Caco-2 (cell line): Measurements from ENCODE around the gene LRRC8B. TPM values are rescaled to one million over a fixed set of nuclear protein-coding genes. Genes with fewer than 3 reads are reported as not detected.

ENCODE experiments used
- BruUV-seq: library from RNA; stranded (reverse); fragments of 400-500 nt; replicated peaks from 2 replicates; lab custom pipeline; 2021; lab: Mats Ljungman, UMichigan
- CTCF ChIA-PET: fragments of 300-600 bp; sonication (Branson Sonifier 250); formaldehyde crosslinking; loops from one replicate; lab custom pipeline; 2022; ENCODE audit warnings: antibody characterized with exemption; lab: Charles Lee
- POLR2A ChIA-PET: fragments of 300-600 bp; sonication (Branson Sonifier 250); formaldehyde crosslinking; loops from one replicate; lab custom pipeline; 2022; ENCODE audit warnings: antibody characterized with exemption; lab: Charles Lee
- DNase-seq, 2 experiments: peaks; one replicate each; pipeline versions ENCODE4 v3.0.0 to v3.0.0-alpha.2; 2020 to 2022
- H3K27me3 ChIP-seq: replicated peaks from 2 replicates; pipeline ENCODE4 v1.6.0; 2011; ENCODE audit warnings: low read length; ENCODE audit not compliant: control insufficient read depth, insufficient read depth
- H3K36me3 ChIP-seq: 2 replicates; pipeline ENCODE4 v1.5.1; 2011; ENCODE audit warnings: low read length; ENCODE audit not compliant: control insufficient read depth, insufficient read depth
- H3K4me1 ChIP-seq: fragments of 250-450 bp; sonication (Bioruptor Pico); 2 replicates; pipeline ENCODE4 v1.5.1; 2020; ENCODE audit warnings: mild to moderate bottlenecking
- H3K4me3 ChIP-seq: 2 replicates; pipeline ENCODE4 v1.5.1; 2011; ENCODE audit warnings: low read depth, mild to moderate bottlenecking, control low read depth, low read length
- H3K9me3 ChIP-seq: fragments of 250-450 bp; sonication (Bioruptor Pico); 2 replicates; pipeline ENCODE4 v1.5.1; 2020; ENCODE audit warnings: mild to moderate bottlenecking, moderate library complexity
- H3K27ac Mint-ChIP-seq: one replicate; pipeline ENCODE4 v1.8.0; 2022; ENCODE audit warnings: mixed read lengths; ENCODE audit not compliant: unreplicated experiment
- H3K27me3 Mint-ChIP-seq: one replicate; pipeline ENCODE4 v1.8.0; 2022; ENCODE audit warnings: mixed read lengths; ENCODE audit not compliant: insufficient read depth, unreplicated experiment
- H3K36me3 Mint-ChIP-seq: one replicate; pipeline ENCODE4 v1.8.0; 2022; ENCODE audit warnings: mild to moderate bottlenecking, mixed read lengths; ENCODE audit not compliant: insufficient read depth, unreplicated experiment
- H3K4me1 Mint-ChIP-seq: one replicate; pipeline ENCODE4 v1.8.0; 2022; ENCODE audit warnings: low read depth, mixed read lengths; ENCODE audit not compliant: unreplicated experiment
- H3K4me3 Mint-ChIP-seq: one replicate; pipeline ENCODE4 v1.8.0; 2022; ENCODE audit warnings: mild to moderate bottlenecking, moderate library complexity, mixed read lengths; ENCODE audit not compliant: unreplicated experiment
- H3K9me3 Mint-ChIP-seq: one replicate; pipeline ENCODE4 v1.8.0; 2022; ENCODE audit warnings: mixed read lengths; ENCODE audit not compliant: unreplicated experiment
- CTCF ChIP-seq, 2 experiments: fragments of 200-600 bp in 1 of 2; IDR thresholded peaks; 1 replicate in 1 of 2; 2 replicates in 1 of 2; pipeline versions ENCODE4 v1.5.1 to v1.8.0; 2011 to 2022; ENCODE audit warnings: antibody characterized with exemption in 1 of 2, control low read depth in 1 of 2, inconsistent platforms in 1 of 2, low read depth in 1 of 2, low read length in 1 of 2, mild to moderate bottlenecking in 1 of 2, moderate library complexity in 1 of 2; ENCODE audit not compliant: insufficient read depth in 1 of 2, severe bottlenecking in 1 of 2, unreplicated experiment in 1 of 2
- intact Hi-C: fragments of 100-400 bp; cut with micrococcal nuclease; formaldehyde crosslinking; loops from one replicate; pipeline ENCODE4 v1.10.0; 2022; ENCODE audit not compliant: unreplicated experiment
- total RNA-seq: library from RNA; stranded (reverse); gene quantifications from 2 replicates; pipeline ENCODE4 v1.2.3, GENCODE V29; 2022

The LRRC8B gene
- total RNA-seq, 1 experiment from 2014 or later, result 10.8 TPM

- intact Hi-C loops, result no loop called here
- no peaks in the 10 kb centered on the region for H3K36me3 ChIP-seq
- H3K27me3 ChIP-seq, result no peaks in the 10 kb centered on the region
- DNase-seq, result no peak
- POLR2A ChIA-PET, result no interaction called here
- no peak overlapping the region for H3K27ac Mint-ChIP-seq
- H3K4me1 Mint-ChIP-seq, result no peaks in the 10 kb centered on the region
- no peaks in the 10 kb centered on the region for H3K36me3 Mint-ChIP-seq
- H3K4me3 Mint-ChIP-seq, result no peak overlapping the region
- H3K27me3 Mint-ChIP-seq, result peaks cover 4% of the 10 kb centered on the region
- no peaks in the 10 kb centered on the region for H3K9me3 ChIP-seq
- H3K4me3 ChIP-seq, result no peak overlapping the region
- CTCF ChIA-PET, result interaction anchor here (0.6 kb wide), 1 partner anchor 10 kb away, joined by 3 read pairs; no protein-coding TSS in a partner anchor
- no TSS peak for BruUV-seq
- no peak for TF ChIP-seq CTCF (IDR thresholded peaks at IDR 0.05; ENCODE audit: insufficient read depth in 1 of 2, low read depth in 1 of 2, low read length in 1 of 2, severe bottlenecking in 1 of 2, unreplicated experiment in 1 of 2)
- H3K4me1 ChIP-seq, result peaks cover 6% of the 10 kb centered on the region; the same call in 1 of the 2 replicates
- H3K9me3 Mint-ChIP-seq, result no peaks in the 10 kb centered on the region
Observed at GRCh38 chr1:89637496-89637895, 112.9 kb downstream of the LRRC8B start.

GRCh38 chr1:89640440-89640839 lies 115.8 kb downstream of the LRRC8B start:
- ChIA-PET CTCF (no interaction called here), POLR2A (no interaction called here)
- H3K36me3 ChIP-seq, result no peaks in the 10 kb centered on the region
- no peaks in the 10 kb centered on the region for H3K4me1 ChIP-seq
- Mint-ChIP-seq H3K9me3 (no peaks in the 10 kb centered on the region), H3K36me3 (no peaks in the 10 kb centered on the region), H3K4me3 (no peak overlapping the region), H3K27ac (no peak overlapping the region), H3K4me1 (no peaks in the 10 kb centered on the region), H3K27me3 (peaks cover 8% of the 10 kb centered on the region)
- no peak for TF ChIP-seq CTCF (IDR thresholded peaks at IDR 0.05; ENCODE audit: insufficient read depth in 1 of 2, low read depth in 1 of 2, low read length in 1 of 2, severe bottlenecking in 1 of 2, unreplicated experiment in 1 of 2)
- no peak overlapping the region for H3K4me3 ChIP-seq
- DNase-seq, result no peak
- intact Hi-C loops, result no loop called here
- BruUV-seq, result no TSS peak
- H3K27me3 ChIP-seq, result no peaks in the 10 kb centered on the region
- H3K9me3 ChIP-seq, result no peaks in the 10 kb centered on the region

- POLR2A ChIA-PET, result no interaction called here
- H3K9me3 Mint-ChIP-seq, result no peaks in the 10 kb centered on the region
- Histone ChIP-seq H3K36me3 (no peaks in the 10 kb centered on the region), H3K4me1 (no peaks in the 10 kb centered on the region), H3K27me3 (no peaks in the 10 kb centered on the region), H3K4me3 (no peak overlapping the region), H3K9me3 (0 out of 2 replicates have a peak, but pooled peaks cover 5% of the 10 kb centered on the region)
- H3K4me3 Mint-ChIP-seq, result no peak overlapping the region
- CTCF ChIA-PET, result no interaction called here
- H3K27me3 Mint-ChIP-seq, result peaks cover 8% of the 10 kb centered on the region
- DNase-seq, result no peak
- no peak for TF ChIP-seq CTCF (IDR thresholded peaks at IDR 0.05; ENCODE audit: insufficient read depth in 1 of 2, low read depth in 1 of 2, low read length in 1 of 2, severe bottlenecking in 1 of 2, unreplicated experiment in 1 of 2)
- H3K4me1 Mint-ChIP-seq, result no peaks in the 10 kb centered on the region
- no peak overlapping the region for H3K27ac Mint-ChIP-seq
- intact Hi-C loops, result no loop called here
- no peaks in the 10 kb centered on the region for H3K36me3 Mint-ChIP-seq
- BruUV-seq, result no TSS peak
Observed at GRCh38 chr1:89641781-89642180, 117.2 kb downstream of the LRRC8B start.
